NCI-H510A (cell line): ENCODE measurements around the gene CGB8.

Source experiments
- DNase-seq: peaks from one replicate; lab custom pipeline; 2025; lab: John Stamatoyannopoulos, UW

CGB8 gene

DNA sequence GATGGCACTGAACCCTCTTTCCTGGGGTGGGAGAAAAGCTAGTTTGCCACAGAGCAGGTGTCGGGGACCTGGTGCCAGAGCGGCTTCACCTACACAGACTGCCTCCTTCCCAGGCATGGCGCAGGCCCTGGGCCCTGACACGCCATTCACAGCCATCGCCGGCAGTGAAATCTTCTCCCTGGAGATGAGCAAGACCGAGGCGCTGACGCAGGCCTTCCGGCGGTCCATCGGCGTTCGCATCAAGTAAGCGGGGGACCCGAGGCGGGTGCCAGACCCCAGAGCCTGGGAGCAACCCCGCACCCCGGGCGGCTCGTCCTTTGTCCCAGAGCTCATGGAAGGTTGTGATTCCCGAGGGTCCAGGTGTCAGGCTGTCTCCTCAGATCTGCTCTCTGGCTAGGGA lies 42.0 kb downstream of the CGB8 start:
- no peak for DNase-seq

DNA sequence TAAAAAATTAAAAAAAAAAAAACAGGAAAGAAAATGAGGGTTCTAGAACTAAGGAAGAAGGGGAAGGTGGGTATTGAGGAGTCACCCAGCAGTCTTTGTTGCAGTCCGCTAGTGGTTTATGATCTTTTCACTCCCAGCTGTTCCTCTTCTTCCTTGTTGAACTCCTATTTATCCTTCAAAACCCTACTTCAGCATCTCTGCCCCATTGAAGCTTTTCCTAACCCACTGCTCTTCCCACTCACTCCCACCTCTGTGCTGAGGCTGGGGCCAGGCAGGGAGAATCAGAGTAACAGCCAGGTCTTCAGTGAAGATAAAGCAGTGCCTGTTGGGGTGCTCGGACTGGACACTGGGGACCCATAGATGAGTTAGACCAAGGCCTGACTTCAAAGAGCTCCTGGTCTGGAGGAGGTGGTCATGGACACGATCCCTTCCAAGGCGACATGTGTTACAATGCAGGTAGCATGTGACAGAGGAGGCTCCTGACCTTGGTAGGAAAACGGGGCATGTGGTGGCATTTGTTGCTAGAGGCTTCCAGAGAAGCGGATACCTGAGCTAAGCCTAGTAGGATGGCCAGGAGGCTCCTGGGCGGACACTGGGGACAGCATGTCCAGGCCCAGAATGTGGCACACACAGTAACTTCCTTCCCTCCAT lies 43.8 kb downstream of the CGB8 start:
- DNase-seq = no peak

DNA sequence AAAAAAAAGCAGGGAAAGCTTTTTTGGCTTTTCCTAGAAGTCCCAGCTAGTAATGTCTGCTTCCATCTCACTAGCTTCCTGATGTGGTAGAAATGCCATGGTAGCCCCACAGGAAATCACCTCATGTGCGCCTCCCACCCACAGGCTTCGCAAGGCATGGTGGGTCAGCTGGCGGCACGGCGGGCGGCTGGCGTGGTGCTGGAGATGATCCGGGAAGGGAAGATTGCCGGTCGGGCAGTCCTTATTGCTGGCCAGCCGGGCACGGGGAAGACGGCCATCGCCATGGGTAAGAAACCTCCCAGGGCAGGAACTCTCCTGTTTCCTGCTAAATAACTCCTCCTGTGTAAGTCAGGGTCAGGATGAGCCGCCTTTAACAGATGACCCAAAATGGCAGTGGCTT lies 44.8 kb downstream of the CGB8 start:
- DNase-seq = no peak

DNA sequence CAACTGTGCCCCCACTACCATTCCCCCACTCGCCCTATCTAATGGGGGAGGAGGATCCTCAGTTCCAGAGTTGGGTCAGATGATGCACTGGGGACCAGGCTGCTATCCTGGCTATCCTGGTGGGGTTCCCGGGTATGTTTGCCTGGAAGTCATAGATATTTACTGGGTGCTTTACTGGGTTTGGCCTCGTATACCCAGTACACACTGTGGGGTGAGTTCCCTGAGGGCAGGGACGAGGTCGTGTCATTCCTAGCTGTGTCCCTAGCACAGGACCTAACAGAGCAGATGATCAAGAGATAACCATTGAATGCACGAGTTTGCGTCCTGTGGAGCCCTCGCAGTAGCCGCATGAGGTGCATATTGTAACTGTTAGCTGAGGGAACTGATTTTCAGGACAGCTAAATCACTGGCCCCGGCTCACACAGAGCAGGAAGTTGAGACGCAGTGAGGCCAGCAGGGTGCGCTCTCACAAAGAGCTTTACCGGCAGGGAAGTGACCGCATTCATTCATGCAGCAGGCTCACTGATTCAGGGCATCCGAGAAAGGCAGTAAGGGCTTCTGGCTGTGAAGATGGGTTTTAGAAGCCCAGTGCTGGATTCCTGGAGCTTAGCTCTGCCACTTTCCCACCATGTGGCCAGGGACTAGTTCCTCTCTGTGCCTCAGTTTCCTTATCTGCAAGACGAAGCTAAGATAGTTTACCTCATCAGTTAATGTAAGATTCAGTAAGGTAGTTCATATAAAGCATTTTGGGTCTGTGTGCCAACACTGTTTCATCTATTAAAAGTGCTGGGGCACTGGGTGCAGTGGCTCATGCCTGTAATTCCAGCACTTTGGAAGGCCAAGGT lies 49.2 kb downstream of the CGB8 start:
- DNase-seq = no peak

DNA sequence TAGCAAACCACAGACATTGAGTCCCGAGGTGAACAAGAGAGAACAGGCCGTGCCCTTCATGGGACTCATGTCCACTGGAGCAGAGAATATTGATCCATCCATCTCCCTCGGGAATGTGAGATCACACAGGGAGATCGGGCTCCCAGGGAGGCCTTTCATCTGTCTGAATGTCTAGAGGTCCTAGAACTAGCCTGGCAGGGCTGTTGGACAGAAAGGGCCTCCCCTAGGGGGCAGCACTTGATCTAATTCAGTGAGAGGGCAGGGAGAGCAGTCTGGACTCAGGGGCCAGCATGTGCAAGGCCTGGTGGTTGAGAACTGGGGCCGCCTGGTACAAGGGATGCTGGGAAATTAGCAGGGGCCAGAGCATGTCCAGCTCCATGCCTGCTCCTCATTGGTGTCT lies 50.9 kb downstream of the CGB8 start:
- peak; percentile 54 for DNase-seq
